ENCODE data around the gene GNB1L. TPM values are rescaled to one million over a fixed set of nuclear protein-coding genes. Genes with fewer than 3 reads are reported as not detected.

GNB1L gene
- total RNA-seq, 1 donor, result 4.0 TPM

DNA sequence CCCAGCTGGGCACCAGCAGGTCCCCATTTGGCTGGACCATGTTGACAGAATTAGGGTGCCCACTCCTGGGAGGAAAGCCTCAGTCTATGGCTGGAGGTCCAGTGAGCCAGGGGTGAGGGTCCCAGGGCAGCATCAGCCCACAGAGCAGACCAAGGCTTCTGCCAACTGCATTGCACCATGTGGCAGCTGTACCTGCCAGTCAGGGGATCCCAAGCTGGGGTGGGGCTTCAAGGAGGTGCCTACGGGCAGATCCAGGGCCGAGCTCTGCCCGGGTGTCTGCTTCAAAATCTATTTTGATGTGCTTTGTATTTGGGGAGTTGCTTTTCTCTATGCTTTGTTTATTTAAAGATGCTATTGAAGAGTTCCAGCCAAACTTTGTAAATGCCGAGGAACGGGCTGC is 120.9 kb downstream of the GNB1L start:
- H2AFZ ChIP-seq (ENCODE audit: low read length), result no peak overlapping the region
- H4K20me1 ChIP-seq (ENCODE audit: insufficient read depth, low read length), result no peaks in the 10 kb centered on the region
- H3K4me3 ChIP-seq (ENCODE audit: insufficient read depth, low read length), result no peak overlapping the region
- H3K27ac ChIP-seq (ENCODE audit: low read depth, low read length), result no peak overlapping the region
- TF ChIP-seq, protein P1, sequence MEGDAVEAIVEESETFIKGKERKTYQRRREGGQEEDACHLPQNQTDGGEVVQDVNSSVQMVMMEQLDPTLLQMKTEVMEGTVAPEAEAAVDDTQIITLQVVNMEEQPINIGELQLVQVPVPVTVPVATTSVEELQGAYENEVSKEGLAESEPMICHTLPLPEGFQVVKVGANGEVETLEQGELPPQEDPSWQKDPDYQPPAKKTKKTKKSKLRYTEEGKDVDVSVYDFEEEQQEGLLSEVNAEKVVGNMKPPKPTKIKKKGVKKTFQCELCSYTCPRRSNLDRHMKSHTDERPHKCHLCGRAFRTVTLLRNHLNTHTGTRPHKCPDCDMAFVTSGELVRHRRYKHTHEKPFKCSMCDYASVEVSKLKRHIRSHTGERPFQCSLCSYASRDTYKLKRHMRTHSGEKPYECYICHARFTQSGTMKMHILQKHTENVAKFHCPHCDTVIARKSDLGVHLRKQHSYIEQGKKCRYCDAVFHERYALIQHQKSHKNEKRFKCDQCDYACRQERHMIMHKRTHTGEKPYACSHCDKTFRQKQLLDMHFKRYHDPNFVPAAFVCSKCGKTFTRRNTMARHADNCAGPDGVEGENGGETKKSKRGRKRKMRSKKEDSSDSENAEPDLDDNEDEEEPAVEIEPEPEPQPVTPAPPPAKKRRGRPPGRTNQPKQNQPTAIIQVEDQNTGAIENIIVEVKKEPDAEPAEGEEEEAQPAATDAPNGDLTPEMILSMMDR (IDR thresholded peaks at IDR 0.05; ENCODE audit: extremely low read depth, low read depth, low read length), result no peak
- no peaks in the 10 kb centered on the region for H3K79me2 ChIP-seq (ENCODE audit: insufficient read depth, low read length)
- no peaks in the 10 kb centered on the region for H3K27me3 ChIP-seq (ENCODE audit: insufficient read depth, low read length)
- no peak overlapping the region for H3K4me2 ChIP-seq (ENCODE audit: insufficient read depth, low read length)
- no peaks in the 10 kb centered on the region for H3K9me3 ChIP-seq (ENCODE audit: low read depth, low read length)
- H3K4me1 ChIP-seq (ENCODE audit: insufficient read depth, low read length), result no peaks in the 10 kb centered on the region
- no peaks in the 10 kb centered on the region for H3K36me3 ChIP-seq (ENCODE audit: insufficient read depth, low read length)
- DNase-seq (ENCODE audit: insufficient read length, low spot score, missing footprints), result no peak

Other genes with a start within 250 kb of the GNB1L start
- 11.2 and 14.5 TPM in 2 replicates for gene SEPTIN5, start 140.4 kb downstream of the GNB1L start, total RNA-seq
- 0.88 and 1.8 TPM in 2 replicates for gene GP1BB, start 131.3 kb downstream of the GNB1L start, total RNA-seq
- under 0.01 TPM in 1 of 2 replicates, not detected in the other for gene TBX1, start 94.1 kb downstream of the GNB1L start, total RNA-seq
- 10.3 and 11.9 TPM in 2 replicates for gene RTL10, start within 50 bp of the GNB1L start, total RNA-seq
- 220 and 288 TPM in 2 replicates for gene COMT, start 86.9 kb upstream of the GNB1L start, total RNA-seq
- 19.5 and 21.5 TPM in 2 replicates for gene TXNRD2, start 86.9 kb upstream of the GNB1L start, total RNA-seq
- gene ARVCF, start 161.9 kb upstream of the GNB1L start, total RNA-seq, result 19.7 and 27.1 TPM in 2 replicates
- gene TANGO2, start 166.2 kb upstream of the GNB1L start, total RNA-seq, result 41.8 and 43.8 TPM in 2 replicates
- gene DGCR8, start 225.4 kb upstream of the GNB1L start, total RNA-seq, result 25.9 and 44.2 TPM in 2 replicates